GM12892 (cell line): ENCODE data around the gene DHH.

ENCODE experiments used
- DNase-seq: peaks from one replicate; pipeline ENCODE4 v3.0.0; 2011; ENCODE audit not compliant: insufficient read length
- FAIRE-seq: peaks from 2 replicates; lab custom pipeline; 2011; peaks lifted over from hg19 to GRCh38; lab: Jason Lieb, UNC
- POLR2A ChIP-seq: IDR thresholded peaks from 2 replicates; pipeline ENCODE4 v1.6.1; 2011; ENCODE audit warnings: low read depth, low read length, control low read depth
- POLR2AphosphoS5 ChIP-seq: IDR thresholded peaks from 2 replicates; pipeline ENCODE4 v1.6.1; 2011; ENCODE audit warnings: low read depth, low read length, control low read depth
- TAF1 ChIP-seq: IDR thresholded peaks from 2 replicates; pipeline ENCODE4 v1.6.1; 2011; ENCODE audit warnings: low read depth, mild to moderate bottlenecking, control low read depth, low read length, borderline replicate concordance

The DHH gene

DNA sequence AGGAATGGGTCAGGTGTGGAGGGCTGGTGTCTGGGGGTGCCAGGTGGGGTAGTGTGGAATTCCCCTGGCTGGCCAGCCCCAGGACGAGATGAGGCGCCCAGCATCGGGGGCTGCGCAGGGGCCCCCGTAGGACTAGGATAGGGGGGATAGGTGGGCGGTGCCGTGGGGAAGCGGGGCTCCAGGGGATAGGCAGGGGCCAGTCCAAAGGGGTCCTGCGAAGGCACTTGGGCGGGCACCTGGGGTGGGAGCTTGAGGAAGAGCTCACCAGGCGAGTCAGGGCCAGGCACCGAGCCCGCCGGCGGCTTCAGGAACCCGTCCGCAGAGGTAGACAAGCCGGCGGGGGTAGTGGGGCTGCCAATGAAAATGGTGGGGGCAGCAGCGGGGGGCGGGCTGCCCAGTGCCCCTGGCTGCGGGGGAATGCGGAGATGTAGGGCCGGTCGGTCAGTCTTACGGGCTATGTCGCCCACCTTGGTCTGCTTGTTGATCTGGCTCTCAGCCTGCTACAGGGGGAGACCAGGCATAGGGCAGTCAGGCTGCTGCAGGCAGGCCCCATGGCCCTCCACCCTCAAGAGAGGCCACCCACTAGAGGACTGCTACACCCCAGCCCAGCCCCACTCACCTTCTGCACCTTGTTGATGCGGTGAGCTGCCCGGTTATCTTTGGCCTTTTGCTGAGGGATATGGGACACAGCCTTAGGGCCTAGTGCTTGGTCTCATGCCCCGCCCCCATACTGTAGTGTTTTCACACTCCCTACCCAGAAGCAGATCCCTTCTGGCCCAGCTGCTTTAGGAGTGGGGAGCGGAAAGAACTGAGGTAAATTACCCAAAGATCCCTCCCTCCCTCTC is 53.3 kb downstream of the DHH start:
- DNase-seq, result no peak
- no peak for FAIRE-seq
- TF ChIP-seq POLR2A, result no peak
- TF ChIP-seq TAF1, result no peak
- no peak for TF ChIP-seq POLR2AphosphoS5

- no peak for TF ChIP-seq TAF1
- no peak for TF ChIP-seq POLR2AphosphoS5
- TF ChIP-seq POLR2A, result no peak
- FAIRE-seq (no peak), DNase-seq (no peak)
Observed at GRCh38 chr12:49040364-49040855, 54.2 kb downstream of the DHH start.

DNA sequence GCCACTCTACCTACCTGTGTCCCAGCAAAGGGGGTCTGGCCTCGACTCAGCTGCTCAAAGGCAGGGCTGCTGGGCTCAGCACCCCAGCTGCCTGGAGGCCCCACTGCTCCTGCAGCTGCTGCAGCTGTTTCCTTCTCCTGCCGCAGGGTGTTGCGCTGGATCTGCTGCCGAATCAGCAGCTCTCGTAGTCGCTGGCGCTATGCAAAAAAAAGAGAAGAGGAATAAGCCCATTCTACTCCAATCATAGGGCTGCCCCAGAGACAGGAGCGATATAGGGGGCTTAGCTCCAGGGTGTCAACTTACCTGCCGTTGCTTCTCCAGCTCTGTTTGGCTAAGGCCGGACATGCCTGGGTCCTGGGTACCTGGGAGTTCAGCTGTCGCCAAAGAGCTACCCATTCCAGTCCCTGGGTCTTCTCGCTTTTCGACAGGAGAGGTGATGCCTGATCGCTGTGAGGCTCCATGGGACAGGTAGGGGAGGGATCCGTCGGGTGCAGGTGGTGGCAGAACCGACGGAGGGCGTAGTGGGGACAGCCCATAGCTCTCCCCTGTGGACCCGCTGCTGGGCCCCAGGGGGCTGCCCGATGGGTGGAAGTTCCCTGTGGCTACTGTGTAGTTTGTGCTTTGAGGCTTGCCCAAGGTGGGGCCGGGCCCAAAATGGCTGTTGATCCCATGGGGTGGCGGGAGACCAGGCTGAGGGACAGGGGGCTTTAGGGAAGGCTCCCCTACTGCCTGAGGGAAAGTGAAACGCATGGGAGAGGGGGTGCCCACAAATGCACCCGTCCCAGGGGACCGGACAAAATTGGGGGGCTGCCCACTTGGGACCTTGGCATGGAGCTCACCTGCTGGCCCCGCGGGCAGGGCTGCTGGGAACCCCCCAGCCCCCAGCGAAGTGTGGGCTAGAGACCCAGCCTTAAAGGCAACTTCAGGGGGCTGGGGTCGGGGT is 54.9 kb downstream of the DHH start:
- FAIRE-seq (no peak), DNase-seq (no peak)

DNA sequence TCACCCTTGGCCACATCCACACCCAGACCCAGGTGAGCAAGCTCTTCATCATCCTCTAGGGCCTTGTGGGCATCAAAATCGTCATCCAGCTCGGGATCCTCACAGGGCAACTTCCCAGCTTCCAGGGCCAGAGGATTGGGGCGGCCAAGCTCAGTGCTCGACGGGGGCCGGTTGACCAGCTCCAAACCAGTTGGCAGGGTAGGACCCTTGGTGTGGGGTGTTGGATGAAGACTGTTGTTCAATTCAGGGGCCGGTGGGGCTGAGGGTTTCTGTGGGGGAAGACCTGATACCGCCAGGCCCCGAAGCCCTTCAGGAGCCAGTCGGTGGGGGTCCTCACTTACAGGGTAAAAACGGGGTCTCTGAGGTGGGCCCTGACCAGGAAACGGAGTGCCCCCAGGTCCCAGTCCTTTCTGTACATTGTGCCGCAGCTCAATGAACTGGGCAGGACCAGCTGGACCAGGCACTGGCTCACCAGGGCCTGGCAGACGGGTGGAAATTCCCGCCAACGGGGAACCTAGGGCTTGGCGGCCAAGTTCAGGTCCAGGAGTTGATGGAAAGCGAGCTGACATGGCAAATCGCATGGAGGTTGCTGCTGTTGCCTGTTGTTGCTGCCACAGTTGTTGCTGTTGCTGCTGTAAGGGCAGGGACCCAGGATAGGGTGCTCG is 56.2 kb downstream of the DHH start:
- TF ChIP-seq TAF1 (no peak), POLR2AphosphoS5 (no peak), POLR2A (no peak)
- no peak for DNase-seq
- no peak for FAIRE-seq

More for the DNA sequence above, 54.9 kb downstream of the DHH start:
- TF ChIP-seq POLR2AphosphoS5 (no peak), TAF1 (no peak)

DNA sequence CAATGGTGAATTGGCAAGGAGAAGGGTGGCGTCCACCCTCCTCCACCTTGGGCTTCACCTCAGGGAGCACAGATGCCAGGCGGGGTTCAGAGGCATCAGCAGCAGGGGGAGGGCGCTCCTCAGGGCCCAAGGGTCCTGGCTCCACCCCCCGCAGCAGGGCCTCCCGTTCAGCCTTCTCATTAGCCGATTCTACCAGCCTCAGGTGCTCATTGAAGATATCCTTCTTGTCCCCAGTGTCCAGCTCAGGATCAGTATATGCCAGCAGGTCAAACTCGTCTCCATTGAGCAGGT is 56.7 kb downstream of the DHH start:
- no peak for TF ChIP-seq POLR2AphosphoS5
- no peak for TF ChIP-seq TAF1
- TF ChIP-seq POLR2A, result no peak
- FAIRE-seq, result no peak
- DNase-seq, result no peak

DNA sequence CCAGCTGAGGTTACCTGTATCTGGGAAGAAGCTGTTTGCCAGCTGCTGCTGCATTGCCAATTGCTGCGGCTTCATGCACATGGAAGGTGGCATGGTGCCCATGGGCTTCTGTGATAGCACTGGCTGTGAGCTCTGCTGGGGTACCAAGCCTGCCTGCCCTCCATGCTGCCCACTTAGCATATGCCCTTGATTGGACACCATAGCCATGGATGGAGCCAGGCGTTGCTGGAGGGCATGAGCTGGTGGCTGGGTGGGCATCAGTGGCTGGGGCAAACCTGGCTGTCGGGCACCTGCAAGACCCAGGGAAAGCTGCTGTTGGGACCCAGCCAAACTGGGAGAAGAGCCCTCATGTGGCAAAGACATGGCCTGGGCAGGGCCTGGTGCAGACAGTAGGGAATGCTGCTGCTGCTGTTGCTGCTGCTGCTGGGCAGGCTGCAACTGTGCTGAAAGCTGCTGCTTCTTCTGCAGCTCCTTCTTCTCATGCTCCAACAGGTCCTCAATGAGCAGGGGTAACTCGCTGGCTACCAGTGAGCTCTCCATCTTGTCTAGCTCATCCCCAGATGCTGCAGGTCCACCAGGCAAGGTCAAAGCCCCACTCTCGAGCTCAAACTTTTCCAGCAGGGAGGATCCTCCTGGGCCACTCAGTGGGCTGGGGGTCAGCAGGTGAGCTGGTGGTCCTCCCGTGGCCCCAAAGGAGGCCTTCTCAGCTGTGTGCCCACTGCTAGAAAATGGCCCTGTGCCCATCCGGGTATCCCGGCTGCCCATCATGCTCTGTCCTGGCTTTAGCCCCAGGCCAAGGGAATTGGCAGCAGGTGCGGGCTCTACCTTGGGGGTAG is 57.3 kb downstream of the DHH start:
- no peak for FAIRE-seq
- TF ChIP-seq POLR2A (no peak; the same call in 1 of the 2 replicates), POLR2AphosphoS5 (no peak), TAF1 (no peak)
- DNase-seq, result no peak
